Right lobe of liver (tissue), 4 donors: ENCODE data around the gene ALG12.

Experiments used
- POLR2A ChIP-seq: fragments of 450-650 bp; IDR thresholded peaks from one replicate; pipeline ENCODE4 v1.6.1; 2017; ENCODE audit warnings: antibody characterized with exemption, mild to moderate bottlenecking
- TF ChIP-seq, protein P1 (sequence below), 4 donors: fragments of 200-600 bp in 3 of 4; fragments of 450-650 bp in 1 of 4; IDR thresholded peaks; one replicate each; pipeline versions ENCODE4 v1.5.1 to v1.8.0; 2016 to 2022; ENCODE audit warnings: antibody characterized with exemption in 4 of 4, mild to moderate bottlenecking in 2 of 4
- donor health status: DM: no; HTN: no; CAD: no.
- donor health status: DM: no; HTN: no; CAD: no.
- donor health status: DM: no; HTN: yes; CAD: no.

DNA sequence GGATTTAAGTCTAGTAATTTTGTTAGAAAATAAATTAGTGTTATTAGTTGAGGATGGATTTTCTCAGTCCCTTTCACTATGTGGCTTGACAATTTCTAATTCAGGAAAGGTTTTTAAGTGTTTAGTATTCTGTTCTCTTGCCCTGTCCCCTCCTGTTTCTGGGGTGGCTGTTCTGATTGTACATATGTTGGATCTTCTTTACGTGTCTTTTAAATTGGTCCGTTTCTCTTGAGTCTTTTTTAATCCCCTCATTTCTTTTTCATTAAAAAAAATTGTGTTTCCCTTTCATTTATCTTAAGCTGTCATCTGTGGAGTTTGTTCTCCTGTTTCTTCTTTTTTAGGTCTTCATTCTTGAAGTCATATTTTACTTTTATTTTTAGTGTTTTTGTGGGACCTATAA is 52.1 kb downstream of the ALG12 start:
- TF ChIP-seq, protein P1, sequence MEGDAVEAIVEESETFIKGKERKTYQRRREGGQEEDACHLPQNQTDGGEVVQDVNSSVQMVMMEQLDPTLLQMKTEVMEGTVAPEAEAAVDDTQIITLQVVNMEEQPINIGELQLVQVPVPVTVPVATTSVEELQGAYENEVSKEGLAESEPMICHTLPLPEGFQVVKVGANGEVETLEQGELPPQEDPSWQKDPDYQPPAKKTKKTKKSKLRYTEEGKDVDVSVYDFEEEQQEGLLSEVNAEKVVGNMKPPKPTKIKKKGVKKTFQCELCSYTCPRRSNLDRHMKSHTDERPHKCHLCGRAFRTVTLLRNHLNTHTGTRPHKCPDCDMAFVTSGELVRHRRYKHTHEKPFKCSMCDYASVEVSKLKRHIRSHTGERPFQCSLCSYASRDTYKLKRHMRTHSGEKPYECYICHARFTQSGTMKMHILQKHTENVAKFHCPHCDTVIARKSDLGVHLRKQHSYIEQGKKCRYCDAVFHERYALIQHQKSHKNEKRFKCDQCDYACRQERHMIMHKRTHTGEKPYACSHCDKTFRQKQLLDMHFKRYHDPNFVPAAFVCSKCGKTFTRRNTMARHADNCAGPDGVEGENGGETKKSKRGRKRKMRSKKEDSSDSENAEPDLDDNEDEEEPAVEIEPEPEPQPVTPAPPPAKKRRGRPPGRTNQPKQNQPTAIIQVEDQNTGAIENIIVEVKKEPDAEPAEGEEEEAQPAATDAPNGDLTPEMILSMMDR (IDR thresholded peaks at IDR 0.05), result no peak
- TF ChIP-seq POLR2A, result no peak
